Kidney epithelial cell (primary cell): ENCODE measurements around the gene TOLLIP. TPM values are rescaled to one million over a fixed set of nuclear protein-coding genes. Genes with fewer than 3 reads are reported as not detected.

Experiments
- DNase-seq: peaks from one replicate; pipeline ENCODE4 v3.0.0-alpha.2; 2010; ENCODE audit warnings: low read depth
- H3K27me3 ChIP-seq: 2 replicates; pipeline ENCODE4 v1.6.0; 2011; ENCODE audit warnings: low read length; ENCODE audit not compliant: control insufficient read depth, insufficient read depth
- H3K36me3 ChIP-seq: 2 replicates; pipeline ENCODE4 v1.5.1; 2011; ENCODE audit warnings: low read length; ENCODE audit not compliant: control insufficient read depth, insufficient read depth
- H3K4me3 ChIP-seq: 2 replicates; pipeline ENCODE4 v1.5.1; 2011; ENCODE audit warnings: low read depth, mild to moderate bottlenecking, control low read depth, low read length
- CTCF ChIP-seq: IDR thresholded peaks from 2 replicates; pipeline ENCODE4 v1.5.1; 2011; ENCODE audit warnings: mild to moderate bottlenecking, moderate library complexity, low read length, control low read depth, inconsistent platforms; ENCODE audit not compliant: insufficient read depth, poor library complexity, severe bottlenecking
- total RNA-seq: library from RNA; depleted of rRNA; stranded (reverse); fragments of >200 nt; gene quantifications from 2 replicates; pipeline ENCODE4 v1.2.3, GENCODE V29; 2015

The TOLLIP gene
- total RNA-seq, 1 donor from 2014 or later = 55.3 TPM

DNA sequence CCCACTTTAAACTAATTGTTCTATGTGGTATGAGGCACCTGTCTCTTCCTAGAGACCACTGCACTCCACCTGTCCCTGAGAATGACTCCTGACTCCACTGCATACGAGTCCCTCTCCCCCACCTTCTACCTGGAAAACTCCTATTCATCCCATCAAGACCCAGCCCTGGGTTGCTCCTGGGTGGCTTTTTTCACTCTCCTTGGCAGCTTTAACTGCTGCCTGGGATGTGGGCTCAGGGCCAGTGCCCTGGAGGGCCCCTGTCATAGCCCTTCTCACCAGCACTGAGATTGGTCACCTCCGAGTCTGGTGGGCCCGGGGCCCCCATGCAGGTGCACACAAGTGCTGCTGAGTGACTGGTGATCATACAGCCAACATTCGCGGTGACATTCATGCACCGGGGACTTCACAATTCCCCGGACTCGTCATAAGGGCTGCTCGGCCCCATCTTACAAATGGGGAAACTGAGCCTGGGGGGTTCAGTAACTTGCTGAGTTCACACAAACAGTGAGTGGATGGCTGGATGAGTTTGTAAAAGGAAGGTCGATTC is 25.9 kb upstream of the TOLLIP start:
- Histone ChIP-seq H3K4me3 (no peak overlapping the region), H3K36me3 (no peaks in the 10 kb centered on the region)
- TF ChIP-seq CTCF = no peak

DNA sequence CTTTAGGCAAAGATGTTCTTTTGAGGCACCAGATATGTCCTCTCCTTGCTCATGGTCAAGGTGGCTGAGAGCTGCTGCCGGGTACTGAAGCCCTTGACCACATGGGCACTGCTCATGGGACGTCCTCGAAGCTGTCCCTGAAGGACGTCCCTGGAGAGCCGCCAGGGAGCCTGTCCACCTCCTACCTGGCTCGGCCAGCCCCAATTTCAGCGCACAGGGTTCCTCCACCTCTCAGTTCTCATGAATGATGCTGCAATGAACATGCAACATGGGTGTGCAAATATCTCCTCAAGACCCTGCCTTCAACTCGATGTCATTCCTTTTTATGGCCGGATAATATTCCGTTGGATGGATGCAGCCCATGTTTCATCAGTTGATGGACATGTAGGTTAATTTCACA is 24.4 kb upstream of the TOLLIP start:
- TF ChIP-seq CTCF = no peak
- no peak for DNase-seq
- no peak overlapping the region for H3K4me3 ChIP-seq
- no peaks in the 10 kb centered on the region for H3K36me3 ChIP-seq
- H3K27me3 ChIP-seq = peaks cover 36% of the 10 kb centered on the region

More for the DNA sequence above, 25.9 kb upstream of the TOLLIP start:
- H3K27me3 ChIP-seq = peaks cover 37% of the 10 kb centered on the region
- DNase-seq = no peak

GRCh38 chr11:1333091-1333772 is 23.8 kb upstream of the TOLLIP start:
- DNase-seq = no peak
- peaks cover 33% of the 10 kb centered on the region for H3K27me3 ChIP-seq
- no peak overlapping the region for H3K4me3 ChIP-seq
- no peaks in the 10 kb centered on the region for H3K36me3 ChIP-seq
- no peak for TF ChIP-seq CTCF

DNA sequence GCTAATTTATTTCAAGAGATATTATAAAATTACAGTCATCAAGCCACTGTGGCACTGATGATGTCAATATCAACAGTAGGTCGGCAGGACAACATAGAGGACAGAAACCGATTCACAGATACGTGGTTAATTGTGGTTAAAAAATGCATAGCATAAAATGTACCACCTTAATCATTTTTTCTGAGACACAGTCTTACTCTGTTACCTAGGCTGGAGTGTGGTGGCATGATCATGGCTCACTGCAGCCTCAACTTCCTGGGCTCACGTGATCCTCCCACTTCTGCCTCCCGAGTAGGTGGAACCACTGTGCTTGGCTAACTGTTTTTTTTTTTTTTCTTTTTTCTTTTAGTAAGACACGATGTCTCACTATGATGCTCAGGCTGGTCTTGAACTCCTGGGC is 21.0 kb upstream of the TOLLIP start:
- Histone ChIP-seq H3K36me3 (no peaks in the 10 kb centered on the region), H3K27me3 (peaks cover 11% of the 10 kb centered on the region), H3K4me3 (no peak overlapping the region)
- no peak for TF ChIP-seq CTCF
- no peak for DNase-seq

DNA sequence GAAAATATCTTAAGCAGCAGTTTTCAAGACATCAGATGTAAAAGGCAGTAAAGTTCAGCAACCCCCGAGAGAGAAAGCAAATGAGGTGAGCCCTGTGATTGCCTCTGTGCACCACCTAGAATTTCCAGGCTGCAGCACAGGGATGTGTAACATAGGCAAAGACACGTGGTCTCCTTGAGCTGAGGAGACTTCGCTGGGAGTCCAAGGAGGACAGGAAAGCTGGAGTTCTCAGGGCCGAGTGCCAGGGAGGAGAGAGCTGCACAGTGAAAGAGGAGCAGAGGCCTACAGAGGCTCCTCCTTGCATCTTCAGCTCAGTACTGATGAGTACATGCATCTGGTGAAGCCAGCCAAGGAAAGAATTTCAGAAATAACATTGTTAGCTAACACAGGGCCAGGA is 17.6 kb upstream of the TOLLIP start:
- H3K4me3 ChIP-seq = no peak overlapping the region
- H3K27me3 ChIP-seq = no peaks in the 10 kb centered on the region
- no peak for DNase-seq
- no peak for TF ChIP-seq CTCF
- H3K36me3 ChIP-seq = no peaks in the 10 kb centered on the region
